ENCODE data around the gene PRKG1. TPM values are rescaled to one million over a fixed set of nuclear protein-coding genes. Genes with fewer than 3 reads are reported as not detected.

PRKG1 gene
- total RNA-seq, 1 donor from 2014 or later, result 17.9 TPM

- TF ChIP-seq POLR2A (IDR thresholded peaks at IDR 0.05), result no peak
- no peak for TF ChIP-seq CTCF (IDR thresholded peaks at IDR 0.05)
- TF ChIP-seq POLR2AphosphoS5 (IDR thresholded peaks at IDR 0.05; ENCODE audit: insufficient read depth in 1 of 2, low read depth in 1 of 2), result no peak
- H3K36me3 ChIP-seq, result no peaks in the 10 kb centered on the region
Measured at GRCh38 chr10:51169111-51169510, 94.8 kb downstream of the PRKG1 start.

DNA sequence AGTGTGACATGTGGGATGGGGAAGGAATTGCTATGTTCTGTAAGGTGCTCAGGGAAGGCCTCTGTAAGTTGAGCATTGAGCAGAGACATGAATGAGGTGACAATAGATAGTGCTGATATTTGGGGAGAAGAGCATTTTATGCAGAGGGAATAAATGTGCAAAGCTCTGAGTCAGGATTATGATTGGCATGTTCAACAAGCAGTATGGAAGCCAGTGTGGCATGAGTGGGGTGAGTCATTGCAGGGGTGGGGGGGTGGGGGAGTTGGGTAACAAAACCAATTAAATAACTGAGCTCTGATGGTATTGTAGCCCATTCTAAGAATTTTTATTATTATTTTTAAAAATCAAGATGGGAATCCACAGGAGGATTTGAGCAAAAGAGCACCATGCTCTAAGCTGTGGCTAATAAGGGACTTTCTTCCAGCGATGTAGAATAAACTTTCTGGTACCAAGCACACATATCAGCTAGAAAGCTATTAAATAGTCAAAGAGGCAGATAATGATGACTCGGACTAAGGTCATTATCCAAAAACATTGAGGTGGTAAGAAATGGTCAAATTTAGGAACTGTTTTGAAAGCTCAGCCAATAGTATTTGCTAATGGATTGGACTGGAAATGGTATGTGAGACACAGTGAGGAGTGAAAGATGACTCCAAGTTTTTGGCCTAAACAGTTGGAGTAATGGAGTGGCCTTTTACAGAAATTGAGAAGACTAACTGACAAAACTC is 96.4 kb downstream of the PRKG1 start:
- TF ChIP-seq POLR2AphosphoS5 (IDR thresholded peaks at IDR 0.05; ENCODE audit: insufficient read depth in 1 of 2, low read depth in 1 of 2) (no peak), CTCF (IDR thresholded peaks at IDR 0.05) (no peak), POLR2A (IDR thresholded peaks at IDR 0.05) (no peak)
- Histone ChIP-seq H3K9me3 (no peaks in the 10 kb centered on the region), H3K4me3 (no peak overlapping the region), H3K27me3 (no peaks in the 10 kb centered on the region), H3K27ac (peak overlapping the region; percentile 36), H3K36me3 (no peaks in the 10 kb centered on the region), H3K4me1 (no peaks in the 10 kb centered on the region)
- no peak for DNase-seq (ENCODE audit: extremely low spot score in 2 of 2)
- intact Hi-C loops (cut with DNase I), result no loop called here

More at GRCh38 chr10:51169111-51169510, 94.8 kb downstream of the PRKG1 start:
- Histone ChIP-seq H3K9me3 (no peaks in the 10 kb centered on the region), H3K27ac (no peak overlapping the region), H3K27me3 (no peaks in the 10 kb centered on the region), H3K4me3 (no peak overlapping the region), H3K4me1 (no peaks in the 10 kb centered on the region)
- intact Hi-C loops (cut with DNase I), result no loop called here
- no peak for DNase-seq (ENCODE audit: extremely low spot score in 2 of 2)

GRCh38 chr10:51171946-51172345 is 97.7 kb downstream of the PRKG1 start:
- H3K27me3 ChIP-seq, result no peaks in the 10 kb centered on the region
- no peaks in the 10 kb centered on the region for H3K4me1 ChIP-seq
- no peak for TF ChIP-seq POLR2A (IDR thresholded peaks at IDR 0.05)
- TF ChIP-seq POLR2AphosphoS5 (IDR thresholded peaks at IDR 0.05; ENCODE audit: insufficient read depth in 1 of 2, low read depth in 1 of 2), result no peak
- TF ChIP-seq CTCF (IDR thresholded peaks at IDR 0.05), result no peak
- no peaks in the 10 kb centered on the region for H3K36me3 ChIP-seq
- H3K27ac ChIP-seq, result no peak overlapping the region
- H3K9me3 ChIP-seq, result no peaks in the 10 kb centered on the region
- DNase-seq (ENCODE audit: extremely low spot score in 2 of 2), result no peak
- intact Hi-C loops (cut with DNase I), result no loop called here
- no peak overlapping the region for H3K4me3 ChIP-seq

GRCh38 chr10:51176976-51177695 is 102.8 kb downstream of the PRKG1 start:
- DNase-seq (ENCODE audit: extremely low spot score in 2 of 2), result no peak
- H3K36me3 ChIP-seq, result no peaks in the 10 kb centered on the region
- no peak overlapping the region for H3K4me3 ChIP-seq
- H3K9me3 ChIP-seq, result no peaks in the 10 kb centered on the region
- H3K27me3 ChIP-seq, result no peaks in the 10 kb centered on the region
- H3K27ac ChIP-seq, result no peak overlapping the region
- TF ChIP-seq POLR2AphosphoS5 (IDR thresholded peaks at IDR 0.05; ENCODE audit: insufficient read depth in 1 of 2, low read depth in 1 of 2) (no peak), POLR2A (IDR thresholded peaks at IDR 0.05) (no peak), CTCF (IDR thresholded peaks at IDR 0.05) (no peak)
- intact Hi-C loops (cut with DNase I), result no loop called here
- no peaks in the 10 kb centered on the region for H3K4me1 ChIP-seq

DNA sequence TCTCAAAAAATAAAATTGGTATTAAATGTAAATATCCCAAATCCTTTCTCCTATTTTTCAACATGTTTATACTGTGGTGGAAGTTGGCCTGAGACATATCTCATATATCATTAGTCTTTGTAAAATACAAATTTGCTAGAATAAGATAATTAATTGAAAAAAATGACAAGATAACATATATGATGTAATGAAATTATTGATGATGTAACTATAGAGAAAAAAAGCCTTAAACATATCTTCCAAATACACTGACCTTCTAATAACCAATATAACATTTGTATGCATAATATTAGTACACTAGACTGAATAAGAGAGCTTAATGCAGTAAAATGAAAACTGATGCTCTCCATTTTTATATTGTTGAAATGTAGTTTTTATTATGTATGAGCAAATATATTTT is 104.3 kb downstream of the PRKG1 start:
- Histone ChIP-seq H3K9me3 (no peaks in the 10 kb centered on the region), H3K27me3 (no peaks in the 10 kb centered on the region), H3K36me3 (no peaks in the 10 kb centered on the region), H3K4me3 (no peak overlapping the region), H3K27ac (no peak overlapping the region), H3K4me1 (no peaks in the 10 kb centered on the region)
- no peak for DNase-seq (ENCODE audit: extremely low spot score in 2 of 2)
- TF ChIP-seq POLR2AphosphoS5 (IDR thresholded peaks at IDR 0.05; ENCODE audit: insufficient read depth in 1 of 2, low read depth in 1 of 2), result no peak
- TF ChIP-seq POLR2A (IDR thresholded peaks at IDR 0.05), result no peak
- TF ChIP-seq CTCF (IDR thresholded peaks at IDR 0.05), result no peak
- intact Hi-C loops (cut with DNase I), result no loop called here
